Neural cell (in vitro differentiated cells): ENCODE data around the gene NRK.

Experiments
- EP300 ChIP-seq: fragments of 450-650 bp; conservative IDR thresholded peaks from 2 replicates; pipeline ENCODE4 v1.6.1; 2014; ENCODE audit warnings: antibody characterized with exemption, mild to moderate bottlenecking, moderate library complexity; ENCODE audit not compliant: poor library complexity, severe bottlenecking
- EZH2 ChIP-seq: fragments of 200-600, 300-800 bp; shearing (Covaris generic), sonication (generic); IDR thresholded peaks from 2 replicates; pipeline ENCODE4 v1.6.1; 2014; ENCODE audit warnings: antibody characterized with exemption, low read length, borderline replicate concordance, mild to moderate bottlenecking; ENCODE audit not compliant: insufficient read depth, poor library complexity, severe bottlenecking
- POLR2AphosphoS5 ChIP-seq: IDR thresholded peaks from 2 replicates; pipeline ENCODE4 v1.6.1; 2012
- RAD21 ChIP-seq: fragments of 450-650 bp; conservative IDR thresholded peaks from 2 replicates; pipeline ENCODE4 v1.6.1; 2014; ENCODE audit warnings: antibody characterized with exemption, mild to moderate bottlenecking, moderate library complexity
- SMC3 ChIP-seq: fragments of 450-650 bp; conservative IDR thresholded peaks from 2 replicates; pipeline ENCODE4 v1.6.1; 2014; ENCODE audit warnings: antibody characterized with exemption, mild to moderate bottlenecking, moderate library complexity; ENCODE audit not compliant: poor library complexity
- TAF1 ChIP-seq: IDR thresholded peaks from 2 replicates; pipeline ENCODE4 v1.6.1; 2012; ENCODE audit warnings: low read depth
- TF ChIP-seq, protein P1 (sequence below): fragments of 450-650 bp; IDR thresholded peaks from 2 replicates; pipeline ENCODE4 v1.5.1; 2014; ENCODE audit warnings: antibody characterized with exemption, mild to moderate bottlenecking, moderate library complexity; ENCODE audit not compliant: poor library complexity, severe bottlenecking
- TF ChIP-seq, protein P2 (sequence below): IDR thresholded peaks from 2 replicates; pipeline ENCODE4 v1.6.1; 2012; ENCODE audit warnings: borderline replicate concordance

DNA sequence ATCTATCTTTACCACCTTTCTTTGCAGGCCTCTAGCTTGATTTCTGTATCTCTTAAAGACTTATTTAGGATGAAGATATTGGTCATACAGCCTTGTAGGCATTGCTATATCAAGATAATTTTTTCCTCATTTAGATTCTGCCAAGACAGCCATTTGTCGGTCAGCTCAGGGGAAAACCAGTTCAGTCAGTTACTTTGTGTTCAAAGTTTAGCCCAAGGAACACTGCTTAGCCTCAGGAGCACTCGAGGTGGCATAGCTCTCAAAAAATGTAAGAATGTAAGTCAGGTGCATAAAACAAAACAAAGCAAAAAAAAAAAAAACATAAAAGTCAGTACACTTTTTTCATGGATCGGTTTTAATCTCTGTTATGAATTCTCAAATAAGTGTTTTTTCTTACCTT lies 43.4 kb downstream of the NRK start:
- TF ChIP-seq EZH2 (no peak), POLR2AphosphoS5 (no peak), SMC3 (no peak), TAF1 (no peak), EP300 (no peak), RAD21 (no peak)
- TF ChIP-seq, protein P1, sequence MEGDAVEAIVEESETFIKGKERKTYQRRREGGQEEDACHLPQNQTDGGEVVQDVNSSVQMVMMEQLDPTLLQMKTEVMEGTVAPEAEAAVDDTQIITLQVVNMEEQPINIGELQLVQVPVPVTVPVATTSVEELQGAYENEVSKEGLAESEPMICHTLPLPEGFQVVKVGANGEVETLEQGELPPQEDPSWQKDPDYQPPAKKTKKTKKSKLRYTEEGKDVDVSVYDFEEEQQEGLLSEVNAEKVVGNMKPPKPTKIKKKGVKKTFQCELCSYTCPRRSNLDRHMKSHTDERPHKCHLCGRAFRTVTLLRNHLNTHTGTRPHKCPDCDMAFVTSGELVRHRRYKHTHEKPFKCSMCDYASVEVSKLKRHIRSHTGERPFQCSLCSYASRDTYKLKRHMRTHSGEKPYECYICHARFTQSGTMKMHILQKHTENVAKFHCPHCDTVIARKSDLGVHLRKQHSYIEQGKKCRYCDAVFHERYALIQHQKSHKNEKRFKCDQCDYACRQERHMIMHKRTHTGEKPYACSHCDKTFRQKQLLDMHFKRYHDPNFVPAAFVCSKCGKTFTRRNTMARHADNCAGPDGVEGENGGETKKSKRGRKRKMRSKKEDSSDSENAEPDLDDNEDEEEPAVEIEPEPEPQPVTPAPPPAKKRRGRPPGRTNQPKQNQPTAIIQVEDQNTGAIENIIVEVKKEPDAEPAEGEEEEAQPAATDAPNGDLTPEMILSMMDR, result no peak
- TF ChIP-seq, protein P2, sequence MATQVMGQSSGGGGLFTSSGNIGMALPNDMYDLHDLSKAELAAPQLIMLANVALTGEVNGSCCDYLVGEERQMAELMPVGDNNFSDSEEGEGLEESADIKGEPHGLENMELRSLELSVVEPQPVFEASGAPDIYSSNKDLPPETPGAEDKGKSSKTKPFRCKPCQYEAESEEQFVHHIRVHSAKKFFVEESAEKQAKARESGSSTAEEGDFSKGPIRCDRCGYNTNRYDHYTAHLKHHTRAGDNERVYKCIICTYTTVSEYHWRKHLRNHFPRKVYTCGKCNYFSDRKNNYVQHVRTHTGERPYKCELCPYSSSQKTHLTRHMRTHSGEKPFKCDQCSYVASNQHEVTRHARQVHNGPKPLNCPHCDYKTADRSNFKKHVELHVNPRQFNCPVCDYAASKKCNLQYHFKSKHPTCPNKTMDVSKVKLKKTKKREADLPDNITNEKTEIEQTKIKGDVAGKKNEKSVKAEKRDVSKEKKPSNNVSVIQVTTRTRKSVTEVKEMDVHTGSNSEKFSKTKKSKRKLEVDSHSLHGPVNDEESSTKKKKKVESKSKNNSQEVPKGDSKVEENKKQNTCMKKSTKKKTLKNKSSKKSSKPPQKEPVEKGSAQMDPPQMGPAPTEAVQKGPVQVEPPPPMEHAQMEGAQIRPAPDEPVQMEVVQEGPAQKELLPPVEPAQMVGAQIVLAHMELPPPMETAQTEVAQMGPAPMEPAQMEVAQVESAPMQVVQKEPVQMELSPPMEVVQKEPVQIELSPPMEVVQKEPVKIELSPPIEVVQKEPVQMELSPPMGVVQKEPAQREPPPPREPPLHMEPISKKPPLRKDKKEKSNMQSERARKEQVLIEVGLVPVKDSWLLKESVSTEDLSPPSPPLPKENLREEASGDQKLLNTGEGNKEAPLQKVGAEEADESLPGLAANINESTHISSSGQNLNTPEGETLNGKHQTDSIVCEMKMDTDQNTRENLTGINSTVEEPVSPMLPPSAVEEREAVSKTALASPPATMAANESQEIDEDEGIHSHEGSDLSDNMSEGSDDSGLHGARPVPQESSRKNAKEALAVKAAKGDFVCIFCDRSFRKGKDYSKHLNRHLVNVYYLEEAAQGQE, result no peak
